Ishikawa (cell line): ENCODE results near the gene MRPS22.

Experiments used
- CEBPB ChIP-seq: IDR thresholded peaks from 2 replicates; pipeline ENCODE4 v1.6.1; 2012
- CREB1 ChIP-seq: IDR thresholded peaks from 2 replicates; pipeline ENCODE4 v1.6.1; 2012; ENCODE audit warnings: low read depth
- EGR1 ChIP-seq: IDR thresholded peaks from 2 replicates; pipeline ENCODE4 v1.6.1; 2012
- EP300 ChIP-seq: IDR thresholded peaks from 2 replicates; pipeline ENCODE4 v1.6.1; 2012; ENCODE audit warnings: borderline replicate concordance
- FOXM1 ChIP-seq: IDR thresholded peaks from 2 replicates; pipeline ENCODE4 v1.6.1; 2012; ENCODE audit warnings: low read depth, borderline replicate concordance
- MAX ChIP-seq: IDR thresholded peaks from 2 replicates; pipeline ENCODE4 v1.6.1; 2012
- NFIC ChIP-seq: IDR thresholded peaks from 2 replicates; pipeline ENCODE4 v1.6.1; 2012
- RAD21 ChIP-seq: IDR thresholded peaks from 2 replicates; pipeline ENCODE4 v1.6.1; 2012; ENCODE audit warnings: low read depth
- TAF1 ChIP-seq: IDR thresholded peaks from 2 replicates; pipeline ENCODE4 v1.6.1; 2012; ENCODE audit warnings: low read depth, mild to moderate bottlenecking
- TCF12 ChIP-seq: IDR thresholded peaks from 2 replicates; pipeline ENCODE4 v1.6.1; 2012; ENCODE audit warnings: low read depth
- TEAD4 ChIP-seq: IDR thresholded peaks from 2 replicates; pipeline ENCODE4 v1.6.1; 2012
- USF1 ChIP-seq: IDR thresholded peaks from 2 replicates; pipeline ENCODE4 v1.6.1; 2012
- YY1 ChIP-seq: IDR thresholded peaks from 2 replicates; pipeline ENCODE4 v1.6.1; 2012; ENCODE audit warnings: low read depth
- ZBTB7A ChIP-seq: IDR thresholded peaks from 2 replicates; pipeline ENCODE4 v1.6.1; 2012; ENCODE audit warnings: low read depth
- TF ChIP-seq, protein P1 (sequence below): IDR thresholded peaks from 2 replicates; pipeline ENCODE4 v1.6.1; 2012; ENCODE audit warnings: low read depth, mild to moderate bottlenecking

MRPS22 gene

GRCh38 chr3:139358841-139359562 lies 15.2 kb downstream of the MRPS22 start:
- peak; percentile 93 for TF ChIP-seq TCF12
- TF ChIP-seq, protein P1, sequence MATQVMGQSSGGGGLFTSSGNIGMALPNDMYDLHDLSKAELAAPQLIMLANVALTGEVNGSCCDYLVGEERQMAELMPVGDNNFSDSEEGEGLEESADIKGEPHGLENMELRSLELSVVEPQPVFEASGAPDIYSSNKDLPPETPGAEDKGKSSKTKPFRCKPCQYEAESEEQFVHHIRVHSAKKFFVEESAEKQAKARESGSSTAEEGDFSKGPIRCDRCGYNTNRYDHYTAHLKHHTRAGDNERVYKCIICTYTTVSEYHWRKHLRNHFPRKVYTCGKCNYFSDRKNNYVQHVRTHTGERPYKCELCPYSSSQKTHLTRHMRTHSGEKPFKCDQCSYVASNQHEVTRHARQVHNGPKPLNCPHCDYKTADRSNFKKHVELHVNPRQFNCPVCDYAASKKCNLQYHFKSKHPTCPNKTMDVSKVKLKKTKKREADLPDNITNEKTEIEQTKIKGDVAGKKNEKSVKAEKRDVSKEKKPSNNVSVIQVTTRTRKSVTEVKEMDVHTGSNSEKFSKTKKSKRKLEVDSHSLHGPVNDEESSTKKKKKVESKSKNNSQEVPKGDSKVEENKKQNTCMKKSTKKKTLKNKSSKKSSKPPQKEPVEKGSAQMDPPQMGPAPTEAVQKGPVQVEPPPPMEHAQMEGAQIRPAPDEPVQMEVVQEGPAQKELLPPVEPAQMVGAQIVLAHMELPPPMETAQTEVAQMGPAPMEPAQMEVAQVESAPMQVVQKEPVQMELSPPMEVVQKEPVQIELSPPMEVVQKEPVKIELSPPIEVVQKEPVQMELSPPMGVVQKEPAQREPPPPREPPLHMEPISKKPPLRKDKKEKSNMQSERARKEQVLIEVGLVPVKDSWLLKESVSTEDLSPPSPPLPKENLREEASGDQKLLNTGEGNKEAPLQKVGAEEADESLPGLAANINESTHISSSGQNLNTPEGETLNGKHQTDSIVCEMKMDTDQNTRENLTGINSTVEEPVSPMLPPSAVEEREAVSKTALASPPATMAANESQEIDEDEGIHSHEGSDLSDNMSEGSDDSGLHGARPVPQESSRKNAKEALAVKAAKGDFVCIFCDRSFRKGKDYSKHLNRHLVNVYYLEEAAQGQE: no peak
- peak; percentile 91 for TF ChIP-seq NFIC
- 0 out of 2 replicates have a peak, but pooled peaks have one; percentile 33 for TF ChIP-seq USF1
- TF ChIP-seq EGR1: no peak
- peak; percentile 80 for TF ChIP-seq TEAD4
- TF ChIP-seq CEBPB: no peak; the same call in 1 of the 2 replicates
- no peak for TF ChIP-seq RAD21
- TF ChIP-seq FOXM1: 0 out of 2 replicates have a peak, but pooled peaks have one; percentile 12
- TF ChIP-seq CREB1: no peak
- peak; percentile 60; the same call in 1 of the 2 replicates for TF ChIP-seq MAX
- TF ChIP-seq YY1: no peak
- no peak for TF ChIP-seq ZBTB7A
- TF ChIP-seq TAF1: no peak
- TF ChIP-seq EP300: peak; percentile 86

- TF ChIP-seq EGR1 (no peak), ZBTB7A (no peak), EP300 (no peak), TEAD4 (no peak), RAD21 (no peak), CREB1 (no peak), MAX (no peak), YY1 (no peak), CEBPB (no peak), NFIC (no peak), USF1 (no peak), TAF1 (no peak), FOXM1 (no peak), TCF12 (no peak)
- TF ChIP-seq, protein P1: no peak
Measured at GRCh38 chr3:139361276-139361675, 17.5 kb downstream of the MRPS22 start.

- TF ChIP-seq CREB1 (no peak), NFIC (no peak), CEBPB (no peak), FOXM1 (no peak), TAF1 (no peak), USF1 (no peak), MAX (no peak), ZBTB7A (no peak), YY1 (no peak), TCF12 (no peak), EGR1 (no peak), TEAD4 (no peak), RAD21 (no peak)
- TF ChIP-seq, protein P1: no peak
Measured at GRCh38 chr3:139364549-139364948, 20.7 kb downstream of the MRPS22 start.
